Mesenchymal stem cell (in vitro differentiated cells and primary cell): ENCODE measurements around the gene WSCD1.

Experiments used
- DNase-seq: peaks from one replicate; pipeline ENCODE4 v3.0.0-alpha.2; 2013
- H2AFZ ChIP-seq: one replicate; pipeline ENCODE4 v1.6.1; 2013; ENCODE audit warnings: low read depth, mild to moderate bottlenecking, control low read depth, inconsistent platforms, low read length, moderate library complexity
- H2AK5ac ChIP-seq: 2 replicates; pipeline ENCODE4 v1.6.1; 2013; ENCODE audit warnings: low read length, moderate library complexity, mild to moderate bottlenecking, inconsistent platforms; ENCODE audit not compliant: severe bottlenecking
- H2BK120ac ChIP-seq: one replicate; pipeline ENCODE4 v1.6.1; 2013; ENCODE audit warnings: low read depth, mild to moderate bottlenecking, inconsistent platforms, low read length, moderate library complexity
- H2BK12ac ChIP-seq, 2 experiments: one replicate each; pipeline ENCODE4 v1.6.1; 2013; ENCODE audit warnings: inconsistent platforms in 2 of 2, low read length in 2 of 2, mild to moderate bottlenecking in 2 of 2, moderate library complexity in 2 of 2, control low read depth in 1 of 2
- H2BK15ac ChIP-seq: one replicate; pipeline ENCODE4 v1.6.1; 2013; ENCODE audit warnings: mild to moderate bottlenecking, low read depth, inconsistent platforms; ENCODE audit not compliant: poor library complexity, severe bottlenecking
- H2BK5ac ChIP-seq: 2 replicates; pipeline ENCODE4 v1.6.1; 2013; ENCODE audit warnings: low read depth, mild to moderate bottlenecking, low read length, control low read depth, inconsistent platforms; ENCODE audit not compliant: poor library complexity, severe bottlenecking
- H3K14ac ChIP-seq, 2 experiments: one replicate each; pipeline ENCODE4 v1.6.1; 2013; ENCODE audit warnings: inconsistent platforms in 2 of 2, low read length in 2 of 2, control low read depth in 1 of 2, mild to moderate bottlenecking in 1 of 2, moderate library complexity in 1 of 2
- H3K18ac ChIP-seq, 2 experiments: one replicate each; pipeline ENCODE4 v1.6.1; 2013; ENCODE audit warnings: inconsistent platforms in 2 of 2, low read length in 2 of 2, control low read depth in 1 of 2, low read depth in 1 of 2, mild to moderate bottlenecking in 1 of 2
- H3K23ac ChIP-seq, 2 experiments: one replicate each; pipeline ENCODE4 v1.6.1; 2013; ENCODE audit warnings: inconsistent platforms in 2 of 2, low read length in 2 of 2, mild to moderate bottlenecking in 2 of 2, moderate library complexity in 2 of 2, control low read depth in 1 of 2
- H3K27ac ChIP-seq: 2 replicates; pipeline ENCODE4 v1.5.1; 2013; ENCODE audit warnings: mild to moderate bottlenecking, moderate library complexity, low read length, control low read depth, inconsistent platforms; ENCODE audit not compliant: poor library complexity, severe bottlenecking
- H3K27me3 ChIP-seq, 2 experiments: 2 replicates each; pipeline versions ENCODE4 v1.6.1 to v1.7.0; 2013; ENCODE audit warnings: low read length in 2 of 2, mild to moderate bottlenecking in 2 of 2, moderate library complexity in 2 of 2, control low read depth in 1 of 2, inconsistent platforms in 1 of 2; ENCODE audit not compliant: control insufficient read depth in 1 of 2, insufficient read depth in 1 of 2
- H3K36me3 ChIP-seq, 2 experiments: 2 replicates each; pipeline versions ENCODE4 v1.6.1 to v1.7.0; 2013; ENCODE audit warnings: low read length in 2 of 2, control low read depth in 1 of 2, inconsistent platforms in 1 of 2, low read depth in 1 of 2, mild to moderate bottlenecking in 1 of 2; ENCODE audit not compliant: insufficient read depth in 2 of 2, control insufficient read depth in 1 of 2
- H3K4ac ChIP-seq, 2 experiments: one replicate each; pipeline ENCODE4 v1.6.1; 2013; ENCODE audit warnings: inconsistent platforms in 2 of 2, low read length in 2 of 2, mild to moderate bottlenecking in 2 of 2, moderate library complexity in 2 of 2, control low read depth in 1 of 2, low read depth in 1 of 2
- H3K4me1 ChIP-seq: 2 replicates; pipeline ENCODE4 v1.6.1; 2013; ENCODE audit warnings: low read depth, low read length, control low read depth; ENCODE audit not compliant: control insufficient read depth, insufficient read depth
- H3K4me2 ChIP-seq: 2 replicates; pipeline ENCODE4 v1.6.1; 2013; ENCODE audit warnings: low read length, mild to moderate bottlenecking, inconsistent platforms; ENCODE audit not compliant: poor library complexity, severe bottlenecking
- H3K4me3 ChIP-seq, 2 experiments: 2 replicates each; pipeline versions ENCODE4 v1.5.1 to v1.7.0; 2013; ENCODE audit warnings: low read length in 2 of 2, mild to moderate bottlenecking in 2 of 2, control low read depth in 1 of 2, low read depth in 1 of 2; ENCODE audit not compliant: insufficient read depth in 1 of 2
- H3K79me1 ChIP-seq: replicated peaks from 2 replicates; pipeline ENCODE4 v1.6.1; 2013; ENCODE audit warnings: mild to moderate bottlenecking, control low read depth, low read length, inconsistent platforms; ENCODE audit not compliant: poor library complexity, severe bottlenecking
- H3K9ac ChIP-seq: 2 replicates; pipeline ENCODE4 v1.7.0; 2013; ENCODE audit warnings: mild to moderate bottlenecking, low read length, moderate library complexity
- H3K9me3 ChIP-seq: 2 replicates; pipeline ENCODE4 v1.7.0; 2013; ENCODE audit warnings: mild to moderate bottlenecking, low read length; ENCODE audit not compliant: control insufficient read depth
- H4K8ac ChIP-seq: one replicate; pipeline ENCODE4 v1.6.1; 2013; ENCODE audit warnings: inconsistent platforms, mild to moderate bottlenecking, low read length, moderate library complexity
- H4K91ac ChIP-seq: one replicate; pipeline ENCODE4 v1.6.1; 2013; ENCODE audit warnings: mild to moderate bottlenecking, low read length, inconsistent platforms
- WGBS: methylation state at CpG from one replicate; pipeline ENCODE4 v1.1.7; 2013; ENCODE audit warnings: mixed read lengths; 5-methylcytosine and 5-hydroxymethylcytosine counted together

Gene WSCD1

GRCh38 chr17:6162216-6162615, 92.0 kb downstream of the WSCD1 start:
- H4K8ac ChIP-seq = no peak overlapping the region
- H3K14ac ChIP-seq = no peak overlapping the region
- H2BK15ac ChIP-seq = no peak overlapping the region
- no peaks in the 10 kb centered on the region for H3K36me3 ChIP-seq
- no peak overlapping the region for H3K18ac ChIP-seq
- H3K4me1 ChIP-seq = no peaks in the 10 kb centered on the region
- WGBS = 30% methylated on average over 4 of the region's 4 CpGs
- H2AFZ ChIP-seq = no peak overlapping the region
- no peak overlapping the region for H3K4ac ChIP-seq
- no peak overlapping the region for H3K27ac ChIP-seq
- no peak overlapping the region for H2BK12ac ChIP-seq
- no peak for DNase-seq
- H3K4me3 ChIP-seq = no peak overlapping the region
- no peak overlapping the region for H3K4me2 ChIP-seq
- peaks cover 0 to 64% of the 10 kb centered on the region in 2 experiments for H3K27me3 ChIP-seq
- H3K9ac ChIP-seq = no peak overlapping the region
- no peak overlapping the region for H4K91ac ChIP-seq
- H3K9me3 ChIP-seq = no peaks in the 10 kb centered on the region
- no peak overlapping the region for H3K23ac ChIP-seq
- no peak overlapping the region for H2BK120ac ChIP-seq
- no peaks in the 10 kb centered on the region for H3K79me1 ChIP-seq
- H2BK5ac ChIP-seq = no peak overlapping the region
- no peak overlapping the region for H2AK5ac ChIP-seq

- Histone ChIP-seq H3K23ac (no peak overlapping the region), H3K27me3 (peaks cover 0 to 67% of the 10 kb centered on the region in 2 experiments), H3K9ac (no peak overlapping the region), H3K4ac (no peak overlapping the region), H3K36me3 (no peaks in the 10 kb centered on the region), H3K14ac (no peak overlapping the region), H4K8ac (no peak overlapping the region), H3K27ac (no peak overlapping the region), H2AFZ (no peak overlapping the region), H3K18ac (no peak overlapping the region), H2BK5ac (no peak overlapping the region), H3K4me3 (no peak overlapping the region), H2BK12ac (no peak overlapping the region), H2BK120ac (no peak overlapping the region), H2AK5ac (no peak overlapping the region), H3K4me1 (no peaks in the 10 kb centered on the region), H3K79me1 (no peaks in the 10 kb centered on the region), H4K91ac (no peak overlapping the region), H2BK15ac (no peak overlapping the region), H3K4me2 (no peak overlapping the region), H3K9me3 (no peaks in the 10 kb centered on the region)
- DNase-seq = no peak
- 61% methylated on average over 9 of the region's 9 CpGs for WGBS
These were observed 92.7 kb downstream of the WSCD1 start for GRCh38 chr17:6162892-6163291.

- Histone ChIP-seq H2AK5ac (no peak overlapping the region), H3K4ac (no peak overlapping the region), H4K8ac (no peak overlapping the region), H3K9me3 (no peaks in the 10 kb centered on the region), H3K4me1 (no peaks in the 10 kb centered on the region), H2BK120ac (no peak overlapping the region), H3K4me3 (no peak overlapping the region), H3K79me1 (no peaks in the 10 kb centered on the region), H2BK15ac (no peak overlapping the region), H3K27me3 (peaks cover 0 to 73% of the 10 kb centered on the region in 2 experiments), H3K9ac (no peak overlapping the region), H3K23ac (no peak overlapping the region), H3K36me3 (no peaks in the 10 kb centered on the region), H2BK5ac (no peak overlapping the region), H3K18ac (no peak overlapping the region), H3K4me2 (no peak overlapping the region), H2AFZ (no peak overlapping the region), H3K14ac (no peak overlapping the region), H3K27ac (no peak overlapping the region), H2BK12ac (no peak overlapping the region), H4K91ac (no peak overlapping the region)
- 81% methylated on average over 6 of the region's 6 CpGs for WGBS
- no peak for DNase-seq
These were observed 93.6 kb downstream of the WSCD1 start for GRCh38 chr17:6163612-6164333.

GRCh38 chr17:6164996-6165395, 94.8 kb downstream of the WSCD1 start:
- Histone ChIP-seq H2AFZ (no peak overlapping the region), H3K4me1 (no peaks in the 10 kb centered on the region), H4K8ac (no peak overlapping the region), H3K27me3 (peaks cover 0 to 74% of the 10 kb centered on the region in 2 experiments), H3K14ac (no peak overlapping the region), H3K79me1 (no peaks in the 10 kb centered on the region), H3K9ac (no peak overlapping the region), H3K36me3 (no peaks in the 10 kb centered on the region), H2BK12ac (no peak overlapping the region), H3K27ac (no peak overlapping the region), H2AK5ac (no peak overlapping the region), H2BK120ac (no peak overlapping the region), H4K91ac (no peak overlapping the region), H3K23ac (no peak overlapping the region), H3K4me3 (no peak overlapping the region), H3K9me3 (no peaks in the 10 kb centered on the region), H3K18ac (no peak overlapping the region), H2BK15ac (no peak overlapping the region), H3K4ac (no peak overlapping the region), H2BK5ac (no peak overlapping the region), H3K4me2 (no peak overlapping the region)
- 76% methylated on average over 5 of the region's 5 CpGs for WGBS
- DNase-seq = no peak
